ENCODE data around the gene LRP2. TPM values are rescaled to one million over a fixed set of nuclear protein-coding genes. Genes with fewer than 3 reads are reported as not detected.
A peak's percentile ranks its signal among the peaks of the same experiment; 100 is the strongest.

The LRP2 gene
- total and polyA plus RNA-seq, 2 of the 8 experiments (the other 6 are each of a cell fraction or from before 2014, with no cell fraction given): 2.0 to 2.9 TPM

- TF ChIP-seq, protein P1, sequence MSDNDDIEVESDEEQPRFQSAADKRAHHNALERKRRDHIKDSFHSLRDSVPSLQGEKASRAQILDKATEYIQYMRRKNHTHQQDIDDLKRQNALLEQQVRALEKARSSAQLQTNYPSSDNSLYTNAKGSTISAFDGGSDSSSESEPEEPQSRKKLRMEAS (IDR thresholded peaks at IDR 0.05): peak; percentile 26; the same call in 1 of the 2 replicates
- TF ChIP-seq RAD21 (IDR thresholded peaks at IDR 0.05 in 1 of 2, conservative IDR thresholded peaks at IDR 0.05 in 1 of 2; ENCODE audit: low read depth in 2 of 2, low read length in 2 of 2) (no peak), CHD1 (IDR thresholded peaks at IDR 0.05; ENCODE audit: low read depth, low read length) (no peak), HDAC6 (IDR thresholded peaks at IDR 0.05; ENCODE audit: low read depth, low read length) (no peak)
Measured at GRCh38 chr2:169365029-169365480, 2.7 kb upstream of the LRP2 start (continued).

Measured in H1 (cell line).